Stimulated activated CD8-positive, alpha-beta memory T cell treated with anti-CD3 and anti-CD28 coated beads, Interleukin-4, amount 100 ng/mL, for 4 hours (primary cell): ENCODE measurements around the gene DNMBP.
"Not testable (repeated sequence)": the region's sequence is repeated elsewhere in the genome, so short reads cannot be mapped to it uniquely, and the experiment has no call there.

Experiments used
- DNase-seq, 2 donors: peaks; one replicate each; pipeline ENCODE4 v3.0.0-alpha.2; 2020; ENCODE audit warnings: low read depth in 2 of 2, low spot score in 1 of 2

The DNMBP gene

DNA sequence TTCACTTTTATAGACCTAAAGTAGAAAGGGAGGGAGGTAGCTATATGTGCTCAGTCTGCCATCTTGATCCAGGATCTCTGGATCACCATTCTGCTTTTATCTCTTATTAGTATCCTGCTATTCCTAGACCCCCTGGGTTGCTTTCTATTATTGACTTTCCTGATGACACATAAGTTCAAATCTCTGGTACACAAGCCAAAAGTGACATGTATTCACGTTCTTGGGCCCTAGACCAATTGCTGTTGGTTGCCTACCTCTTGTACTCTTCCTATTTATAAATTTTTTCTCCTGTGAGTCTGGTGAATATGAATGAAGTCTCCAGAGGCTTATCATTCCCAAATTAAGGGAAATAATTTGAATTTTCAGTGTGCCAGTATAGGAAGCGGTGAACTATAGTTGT lies 56.9 kb downstream of the DNMBP start:
- no peak for DNase-seq

DNA sequence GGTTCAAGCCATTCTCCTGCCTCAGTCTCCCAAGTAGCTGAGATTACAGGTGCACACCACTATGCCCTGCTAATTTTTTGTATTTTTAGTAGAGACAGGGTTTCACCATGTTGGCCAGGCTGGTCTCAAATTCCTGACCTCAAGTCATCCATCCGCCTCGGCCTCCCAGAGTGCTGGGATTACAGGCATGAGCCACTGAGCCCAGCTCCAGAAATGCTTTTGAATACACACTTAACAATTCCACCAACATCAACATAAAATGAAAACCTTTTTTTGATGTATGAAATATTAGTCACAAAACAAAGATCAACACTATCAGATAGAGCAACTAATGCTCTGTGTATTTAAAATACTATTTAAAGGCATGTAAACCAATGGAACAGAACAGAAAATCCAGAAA lies 63.7 kb downstream of the DNMBP start:
- DNase-seq: not testable (repeated sequence)

DNA sequence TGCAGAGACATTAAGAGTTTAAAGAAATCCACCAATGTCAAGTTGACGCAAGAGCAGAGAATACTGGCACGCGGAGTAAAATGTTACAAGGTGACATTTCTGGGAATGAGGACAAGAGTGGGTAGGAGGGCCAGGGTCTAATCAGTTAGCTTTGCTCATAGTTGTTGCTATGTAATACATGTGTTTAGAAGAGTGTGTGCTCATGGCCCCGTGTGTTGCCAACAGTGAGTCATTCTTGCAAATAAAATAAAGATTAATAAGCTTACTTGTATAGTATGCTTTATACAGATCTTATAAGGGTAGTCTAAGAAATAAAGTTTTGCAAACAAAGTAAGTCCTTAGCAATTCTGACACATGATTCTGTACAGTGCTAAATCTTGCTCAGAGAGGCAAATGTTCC lies 64.5 kb downstream of the DNMBP start:
- no peak for DNase-seq

DNA sequence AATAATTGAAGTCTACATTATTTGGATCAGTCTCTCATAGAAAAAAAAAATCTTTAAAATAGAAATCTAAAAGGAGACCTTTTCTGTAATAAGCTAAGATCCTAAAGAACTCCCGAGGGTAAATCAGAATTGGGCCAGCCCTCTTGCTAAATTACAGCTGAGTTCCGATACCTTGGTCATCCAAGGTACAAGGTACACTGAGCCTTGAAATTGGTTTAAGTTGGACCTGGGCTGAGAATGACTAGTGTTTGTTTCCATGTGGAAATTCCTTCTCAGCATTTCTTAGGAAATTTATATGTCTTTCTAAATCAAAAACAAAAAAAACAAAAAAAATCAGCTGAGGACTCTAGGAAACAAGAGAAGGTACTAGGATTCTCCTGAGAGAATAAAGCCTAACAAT lies 64.9 kb downstream of the DNMBP start:
- DNase-seq: no peak

DNA sequence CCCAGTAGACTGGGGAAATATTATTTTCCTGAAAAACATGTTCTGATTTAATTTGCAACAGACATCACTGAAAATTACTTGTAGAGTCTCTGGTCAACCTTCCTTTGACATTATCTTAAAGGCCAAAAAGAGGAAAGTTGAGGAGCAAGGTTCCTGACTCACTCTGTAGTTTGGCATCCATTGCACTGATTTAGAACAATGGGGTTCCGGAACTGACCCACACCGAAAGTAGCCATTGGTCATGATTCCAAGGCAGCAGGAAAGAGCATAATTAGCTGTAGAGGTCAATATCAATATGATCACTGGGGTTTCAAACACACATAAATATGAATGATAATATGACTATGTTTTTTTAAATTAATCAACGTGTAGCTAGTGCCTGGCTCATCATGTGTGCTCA lies 65.8 kb downstream of the DNMBP start:
- DNase-seq: no peak

DNA sequence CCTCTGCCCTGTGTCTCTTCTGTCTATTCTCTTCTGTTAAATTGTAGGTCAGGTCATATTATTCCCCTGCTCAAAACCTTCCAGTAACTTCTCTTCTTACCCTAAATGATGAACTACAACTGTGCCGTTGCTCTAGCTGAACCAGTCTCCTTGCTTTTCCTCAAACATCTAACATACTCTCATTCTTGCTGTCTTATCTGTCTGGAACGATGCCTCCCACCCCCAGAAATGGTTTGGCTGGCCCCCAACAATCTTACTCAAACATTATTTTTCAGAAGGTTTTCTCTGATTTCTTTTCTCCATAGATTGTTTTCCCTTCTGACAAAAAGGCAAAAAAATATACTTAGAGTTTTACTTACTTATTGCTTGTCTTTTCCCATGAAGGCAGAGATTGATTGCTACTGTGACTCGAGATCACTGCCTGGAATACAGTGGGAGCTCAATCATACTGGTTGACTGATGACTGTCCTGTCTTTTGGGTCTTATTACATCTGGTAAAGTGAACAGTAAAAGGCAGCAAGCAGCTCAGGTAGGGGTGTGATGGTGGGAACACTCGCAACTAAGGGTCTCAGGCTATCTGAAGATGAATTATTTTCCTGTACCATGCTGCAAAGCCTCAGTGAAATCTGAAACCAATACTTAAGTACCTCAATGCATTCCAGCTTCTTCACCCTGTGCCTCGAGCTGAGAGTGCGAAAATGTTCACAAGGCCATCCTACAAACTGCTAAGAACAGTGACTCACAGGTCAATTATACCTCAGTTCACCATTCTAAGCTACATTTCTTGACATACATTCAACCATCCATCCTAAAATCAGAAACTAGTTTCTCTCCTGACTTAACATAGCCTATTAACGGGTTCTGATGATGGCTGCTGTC lies 67.6 kb downstream of the DNMBP start:
- DNase-seq: no peak

DNA sequence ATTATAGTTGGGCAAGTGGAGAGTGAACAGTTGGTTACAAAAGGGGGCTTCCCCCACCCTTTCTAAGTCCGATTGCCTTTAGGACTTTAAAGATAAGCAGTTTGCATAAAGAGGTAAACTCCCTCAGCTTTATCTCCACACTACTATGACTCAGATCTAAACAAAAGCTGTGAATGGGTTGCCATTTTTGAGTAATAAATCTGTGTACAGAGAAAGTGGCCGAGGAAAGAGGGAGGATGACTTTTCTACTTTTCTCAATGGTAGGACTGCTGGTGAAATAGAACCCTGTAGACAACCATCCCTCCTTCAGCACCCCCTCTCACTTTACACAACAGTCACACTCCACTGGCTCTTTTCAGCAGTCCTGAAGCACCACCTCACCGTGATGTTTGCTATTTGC lies 71.2 kb downstream of the DNMBP start:
- DNase-seq: no peak

DNA sequence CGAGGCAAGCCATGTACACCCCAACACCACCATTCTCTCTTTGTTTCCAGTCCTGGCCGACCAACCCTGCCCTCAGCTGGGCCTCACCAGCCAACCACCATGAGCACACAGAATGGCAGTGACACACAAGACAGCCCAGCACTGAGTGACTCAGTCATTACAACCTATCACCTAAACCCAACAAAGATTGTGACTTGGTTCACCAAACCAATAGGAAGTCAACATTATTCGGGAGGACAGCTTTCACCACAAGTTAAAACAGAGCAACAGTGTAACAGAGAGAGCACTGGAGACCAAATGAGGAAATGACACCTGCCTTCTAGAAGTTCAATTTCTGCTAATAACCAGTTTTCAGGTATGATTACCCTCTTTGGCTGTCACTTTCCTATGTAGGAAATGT lies 72.1 kb downstream of the DNMBP start:
- DNase-seq: no peak

DNA sequence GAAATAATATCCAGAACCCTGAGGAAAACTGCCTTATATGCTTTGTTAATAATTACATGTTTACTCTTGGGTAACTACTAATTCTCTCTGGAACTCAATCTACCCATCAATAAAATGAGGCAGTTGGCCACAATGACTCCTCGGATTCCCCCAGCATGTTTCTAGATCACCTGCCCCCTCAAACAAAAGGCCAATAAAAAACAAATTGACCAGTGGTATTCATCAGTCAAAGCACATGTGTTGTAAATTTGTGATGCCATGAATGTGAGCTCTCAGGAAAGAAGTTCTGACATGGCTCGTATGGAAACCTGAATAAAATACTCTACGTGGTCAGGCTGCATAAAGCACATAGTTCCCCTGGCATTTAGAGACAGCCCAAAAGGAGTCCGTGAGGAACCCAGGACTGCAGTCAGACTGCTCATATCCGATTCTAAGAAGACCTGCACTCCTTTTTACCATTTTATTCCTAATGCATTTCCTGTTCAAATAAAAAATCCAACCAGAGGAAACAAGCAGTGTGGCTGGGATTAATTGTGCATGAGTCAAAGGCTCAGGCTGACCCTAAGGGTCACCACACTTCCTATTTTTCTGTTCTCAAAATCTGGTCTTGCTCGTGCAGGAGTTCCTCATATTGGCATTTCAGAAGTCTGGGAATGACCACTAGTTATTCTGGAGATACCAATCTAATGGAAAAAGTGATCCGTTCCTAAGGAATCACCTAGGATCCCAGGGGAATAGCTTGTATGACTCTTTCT lies 77.4 kb downstream of the DNMBP start:
- DNase-seq: not testable (repeated sequence)

DNA sequence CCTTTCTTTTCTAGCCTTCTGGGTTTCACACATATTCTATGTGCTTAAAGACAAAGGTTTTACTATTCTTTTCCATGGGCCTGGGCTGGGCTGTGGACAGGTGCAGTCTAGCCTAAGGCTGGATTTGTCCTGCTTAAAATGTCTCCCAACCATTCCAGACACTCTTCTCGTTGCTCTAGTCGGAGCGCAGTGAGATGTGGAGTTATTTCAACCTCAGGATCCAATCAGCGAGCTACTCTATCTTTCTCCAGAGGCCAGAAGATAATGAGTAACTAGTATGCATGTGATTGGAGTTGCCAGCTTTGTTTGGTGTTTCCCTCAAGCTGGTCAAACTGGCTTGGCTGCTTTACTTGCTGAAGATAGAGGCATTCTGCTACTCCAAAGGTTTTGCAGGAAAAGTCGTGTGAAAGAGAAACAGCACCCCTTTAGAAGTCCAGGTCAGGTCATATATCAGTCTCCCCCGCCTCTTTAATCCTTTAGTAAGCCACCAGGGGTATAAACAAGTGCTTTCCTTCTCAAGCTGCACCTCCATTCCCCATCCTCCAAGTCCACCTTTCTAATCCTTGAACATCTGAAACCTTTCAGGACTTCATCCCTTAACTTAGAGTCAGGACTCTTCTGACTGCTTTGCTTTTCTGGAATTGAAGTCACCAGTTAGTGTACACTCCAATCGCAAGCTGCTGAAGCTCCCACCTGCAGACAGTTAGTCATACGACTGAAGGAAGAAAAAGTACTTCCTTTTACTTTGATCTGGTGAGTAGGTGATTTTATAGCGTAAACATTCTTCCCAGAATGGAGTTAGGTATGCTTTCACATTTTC lies 78.8 kb downstream of the DNMBP start:
- DNase-seq: no peak

DNA sequence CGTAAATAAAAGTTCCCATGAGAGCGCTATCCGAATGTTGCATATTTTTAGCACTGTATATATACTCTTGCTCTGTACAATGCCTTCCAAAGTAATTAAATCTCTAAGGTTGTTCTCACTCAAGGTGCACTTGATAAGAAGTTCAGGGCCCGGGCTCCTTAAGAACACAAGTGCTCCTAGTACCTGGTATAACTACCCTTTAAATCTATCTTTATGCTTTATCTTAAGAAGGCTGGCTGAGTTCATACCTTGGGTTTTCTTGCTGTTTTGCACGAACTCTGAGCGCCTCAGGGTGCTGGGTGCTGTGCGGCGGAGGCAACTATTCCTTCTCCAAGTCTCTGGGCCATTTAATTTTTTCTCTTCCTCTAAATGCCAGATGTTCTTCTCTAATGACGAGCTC lies 80.4 kb downstream of the DNMBP start:
- no peak for DNase-seq

DNA sequence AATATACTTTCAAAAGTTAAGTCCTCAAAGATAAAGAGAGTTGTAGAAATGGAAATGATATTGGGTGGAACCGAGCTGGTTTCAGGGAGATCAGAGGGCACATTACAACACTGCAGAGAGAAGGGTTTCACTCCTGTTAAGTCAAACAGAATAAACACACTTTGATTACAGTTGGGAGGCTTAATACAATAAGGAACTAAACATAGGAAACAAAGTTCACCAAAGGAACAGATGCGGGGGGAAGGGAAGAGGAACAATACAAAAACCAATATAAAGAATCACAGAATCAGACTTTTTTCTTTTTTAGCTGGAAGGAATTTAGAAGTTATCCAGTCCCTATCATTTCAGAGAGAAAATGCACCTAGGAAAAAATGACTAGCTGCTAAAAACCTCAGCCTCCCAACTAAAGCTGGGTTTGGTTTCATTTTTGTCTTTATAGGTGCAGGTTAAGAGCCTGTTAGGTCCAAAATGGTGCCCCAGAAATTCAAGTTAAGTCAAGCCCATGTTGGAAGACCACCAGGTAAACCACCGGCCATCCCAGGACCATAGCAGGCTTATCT lies 81.9 kb downstream of the DNMBP start:
- DNase-seq: no peak

DNA sequence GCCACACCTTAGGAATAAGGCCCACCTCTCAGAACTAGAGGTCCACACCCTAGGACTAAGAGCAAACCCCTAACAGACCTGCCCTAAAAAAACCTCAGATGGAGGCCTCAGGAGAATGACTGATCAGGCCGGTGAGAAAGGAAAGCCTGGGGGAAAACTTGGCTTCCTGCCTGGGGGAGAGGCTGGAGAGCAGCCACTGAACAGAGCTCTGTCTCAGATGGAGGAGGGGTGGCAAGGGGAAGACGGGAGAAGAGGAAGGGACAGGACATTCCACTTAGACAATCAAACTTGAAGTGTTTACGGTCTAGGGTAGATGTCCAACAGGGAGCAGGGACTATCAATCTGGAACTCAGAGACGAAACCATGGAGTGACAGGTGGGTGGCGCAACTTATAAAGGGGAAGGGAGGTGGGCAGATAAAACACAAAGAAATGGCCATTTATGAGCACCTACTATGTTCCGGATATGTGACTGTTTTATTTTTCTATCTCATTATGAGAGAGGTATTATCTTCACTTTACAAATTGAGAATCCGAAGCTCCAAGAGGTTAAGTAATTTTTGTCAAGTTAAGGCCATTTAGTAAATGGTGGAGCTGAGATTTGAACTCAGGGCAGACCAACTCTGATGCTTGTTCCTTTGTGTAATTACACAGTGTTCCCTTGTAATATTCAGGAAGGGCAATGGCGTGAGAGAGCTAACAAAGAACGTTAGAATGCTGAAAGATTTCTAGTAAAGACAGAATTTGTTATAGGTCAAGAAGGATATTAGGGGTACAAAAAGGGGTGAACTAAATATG lies 82.6 kb downstream of the DNMBP start:
- DNase-seq: no peak

DNA sequence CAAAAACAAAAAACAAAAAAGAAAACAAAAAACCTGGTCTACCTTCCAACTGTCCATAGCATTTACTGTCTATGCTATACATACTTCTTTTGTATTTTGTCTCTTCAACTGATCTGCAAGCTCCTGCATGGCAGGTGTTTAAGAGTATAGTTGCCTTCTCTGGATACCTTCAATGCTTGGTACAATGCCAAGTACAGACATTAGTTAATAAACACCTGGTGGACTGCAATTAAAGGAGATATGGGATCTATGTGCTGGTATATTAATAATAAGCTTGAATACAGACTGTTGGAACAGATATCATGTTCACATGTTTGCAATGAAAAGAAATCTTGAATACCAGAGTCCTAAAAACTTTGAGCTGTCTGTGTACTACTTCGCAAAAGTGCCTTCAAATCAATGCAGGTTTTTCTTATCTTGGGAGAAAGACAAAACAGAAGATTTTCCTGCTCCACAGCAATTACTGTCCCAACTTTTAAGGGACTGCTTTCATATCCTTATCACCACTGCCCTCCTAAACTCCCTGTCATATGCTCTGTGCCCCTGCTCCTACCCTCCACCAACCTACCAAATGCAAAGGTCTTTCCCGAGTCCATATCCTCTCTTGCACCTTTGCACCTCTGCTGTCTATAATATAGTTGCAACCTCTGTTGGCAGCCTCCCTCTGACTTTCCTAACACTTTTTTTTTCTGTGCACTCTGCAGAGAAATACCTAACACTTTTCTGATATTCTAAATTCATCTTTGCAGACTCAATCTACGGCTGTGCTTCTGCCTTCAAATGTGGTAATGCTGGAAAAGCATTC lies 85.1 kb downstream of the DNMBP start:
- DNase-seq: no peak

DNA sequence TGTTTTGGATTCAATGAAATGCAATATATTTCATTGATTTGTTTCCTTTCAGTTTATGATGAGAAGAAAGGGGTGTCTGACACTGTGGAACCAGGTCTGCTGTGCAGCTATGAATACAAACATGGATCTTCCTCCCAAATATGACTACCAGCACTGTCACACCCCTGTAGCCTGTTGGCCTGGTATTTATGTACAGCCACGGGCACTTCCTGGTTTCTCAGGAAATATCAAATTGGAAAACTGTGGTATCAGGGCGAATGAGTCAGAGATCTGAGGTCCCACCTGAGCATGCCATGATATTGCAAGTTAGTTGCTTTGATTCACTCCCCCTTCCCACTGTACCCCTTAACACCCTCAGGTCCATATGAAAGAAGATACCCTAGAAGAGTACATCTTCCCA lies 87.8 kb downstream of the DNMBP start:
- no peak for DNase-seq

DNA sequence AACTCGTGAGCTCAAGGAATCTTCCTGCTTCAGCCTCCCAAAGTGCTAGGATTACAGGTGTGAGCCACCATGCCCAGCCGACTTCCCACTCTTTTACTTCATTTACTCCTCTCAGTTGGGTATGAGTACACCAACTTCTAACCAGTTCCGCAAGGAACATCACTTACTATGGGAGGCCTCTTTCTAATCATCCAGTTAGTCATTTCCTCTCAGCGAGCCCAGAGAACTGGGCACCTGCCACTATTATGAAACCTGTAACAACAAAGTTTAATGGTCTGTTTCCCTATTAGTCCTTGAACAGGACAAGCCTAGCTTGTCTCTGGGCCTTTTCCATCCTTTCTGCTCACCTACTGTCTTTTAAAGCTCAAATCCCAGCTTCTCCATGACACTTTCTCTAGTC lies 88.8 kb downstream of the DNMBP start:
- no peak for DNase-seq

DNA sequence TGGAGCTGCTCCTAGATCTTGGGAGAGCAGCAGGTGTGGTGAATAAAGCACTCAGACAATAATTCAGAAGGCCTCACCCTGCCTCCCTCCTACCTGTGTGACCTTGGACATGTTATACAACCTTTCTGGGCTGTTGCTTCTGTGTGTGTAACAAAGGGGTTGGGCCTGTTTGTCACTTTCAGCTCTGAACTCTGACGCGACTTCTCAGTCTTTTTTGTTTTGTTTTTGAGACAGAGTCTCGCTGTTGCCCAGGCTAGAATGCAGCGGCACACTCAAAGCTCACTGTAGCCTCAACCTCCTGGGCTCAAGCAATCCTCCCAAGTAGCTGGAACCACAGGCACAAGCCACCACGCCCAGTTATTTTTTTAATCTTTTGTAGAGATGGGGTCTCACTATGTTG lies 89.3 kb downstream of the DNMBP start:
- DNase-seq: no peak

DNA sequence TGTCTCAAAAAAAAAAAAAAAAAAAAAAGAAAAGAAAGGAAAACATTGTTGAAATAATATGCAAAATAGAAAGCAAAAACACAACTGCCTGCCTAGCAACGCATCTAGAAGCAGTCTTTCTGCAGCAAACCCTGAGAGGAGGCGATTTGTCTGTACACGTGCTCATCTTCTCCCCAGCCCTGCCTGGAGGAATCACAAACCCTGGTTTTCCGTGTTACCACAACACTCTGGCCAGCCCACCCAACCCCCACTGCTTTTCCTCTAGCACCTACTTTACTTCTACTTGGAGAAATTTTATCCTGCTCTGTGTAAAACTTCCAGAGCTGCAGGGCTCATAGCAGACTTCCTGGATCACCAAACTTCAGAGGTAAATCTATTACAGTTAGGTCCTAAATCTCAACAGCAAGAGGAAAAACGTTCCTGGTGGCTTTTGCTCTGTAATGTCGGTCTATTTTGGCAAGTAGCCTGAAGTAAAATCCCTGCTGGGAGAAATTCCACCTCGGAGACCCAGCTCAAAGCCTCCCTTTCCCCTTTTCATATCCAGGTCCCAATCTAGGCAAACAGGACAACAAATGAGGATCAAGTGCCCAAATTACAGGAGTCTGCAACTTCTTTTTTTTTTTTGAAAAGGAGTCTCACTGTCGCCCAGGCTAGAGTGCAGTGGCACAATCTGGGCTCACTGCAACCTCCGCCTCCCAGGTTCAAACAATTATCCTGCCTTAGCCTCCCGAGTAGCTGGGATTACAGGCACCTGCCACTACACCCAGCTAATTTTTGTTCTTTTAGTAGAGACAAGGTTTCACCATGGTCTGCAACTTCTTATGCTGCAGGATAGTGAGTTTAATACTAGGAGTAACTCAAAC lies 91.6 kb downstream of the DNMBP start:
- DNase-seq: no peak

DNA sequence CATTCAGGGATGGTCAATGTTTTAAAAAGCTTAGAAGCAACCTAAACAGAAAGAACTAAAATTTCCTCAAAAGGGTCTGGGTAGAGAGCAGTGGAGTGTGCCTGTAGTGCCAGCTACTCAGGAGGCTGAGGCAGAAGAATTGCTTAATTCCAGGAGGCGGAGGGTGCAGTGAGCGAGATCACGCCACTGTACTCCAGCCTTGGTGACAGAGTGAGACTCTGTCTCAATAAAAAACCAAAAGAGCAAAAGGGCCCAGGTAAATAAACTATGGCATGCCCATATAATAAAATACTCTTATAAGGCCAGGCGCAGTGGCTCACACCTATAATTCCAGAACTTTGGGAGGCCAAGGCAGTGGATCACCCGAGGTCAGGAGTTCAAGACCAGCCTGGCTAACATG lies 93.0 kb downstream of the DNMBP start:
- no peak for DNase-seq
